H9 (cell line): ENCODE measurements around the gene THSD7B. TPM values are rescaled to one million over a fixed set of nuclear protein-coding genes. Genes with fewer than 3 reads are reported as not detected.

ENCODE experiments used
- DNase-seq: peaks from one replicate; pipeline ENCODE4 v3.0.0-alpha.2; 2017
- H2AFZ ChIP-seq: one replicate; pipeline ENCODE4 v1.6.1; 2013; ENCODE audit warnings: mild to moderate bottlenecking, low read length, control low read depth, moderate library complexity
- H2AK5ac ChIP-seq: 2 replicates; pipeline ENCODE4 v1.6.1; 2013; ENCODE audit warnings: low read length, control low read depth, mixed read lengths; ENCODE audit not compliant: insufficient read length
- H2BK120ac ChIP-seq: one replicate; pipeline ENCODE4 v1.6.1; 2013; ENCODE audit warnings: low read depth, mild to moderate bottlenecking, low read length, control low read depth, inconsistent platforms; ENCODE audit not compliant: poor library complexity, severe bottlenecking
- H2BK12ac ChIP-seq: 2 replicates; pipeline ENCODE4 v1.6.1; 2013; ENCODE audit warnings: low read length, control low read depth, mixed read lengths, low read depth; ENCODE audit not compliant: insufficient read length
- H2BK15ac ChIP-seq: 2 replicates; pipeline ENCODE4 v1.6.1; 2013; ENCODE audit warnings: low read depth, low read length, control low read depth
- H2BK20ac ChIP-seq: one replicate; pipeline ENCODE4 v1.6.1; 2013; ENCODE audit warnings: low read depth, mild to moderate bottlenecking, low read length, control low read depth, inconsistent platforms; ENCODE audit not compliant: poor library complexity, severe bottlenecking
- H2BK5ac ChIP-seq: 2 replicates; pipeline ENCODE4 v1.6.1; 2013; ENCODE audit warnings: low read length, control low read depth, mixed read lengths; ENCODE audit not compliant: insufficient read length
- H3K14ac ChIP-seq: 2 replicates; pipeline ENCODE4 v1.6.1; 2013; ENCODE audit warnings: low read length, control low read depth; ENCODE audit not compliant: insufficient read depth
- H3K18ac ChIP-seq: 2 replicates; pipeline ENCODE4 v1.6.1; 2013; ENCODE audit warnings: low read depth, mild to moderate bottlenecking, mixed read lengths, low read length, control low read depth; ENCODE audit not compliant: insufficient read length
- H3K23ac ChIP-seq: 2 replicates; pipeline ENCODE4 v1.6.1; 2013; ENCODE audit warnings: low read length, control low read depth, mixed read lengths, low read depth; ENCODE audit not compliant: insufficient read length
- H3K23me2 ChIP-seq: 2 replicates; pipeline ENCODE4 v1.6.1; 2013; ENCODE audit warnings: low read depth, mild to moderate bottlenecking, mixed read lengths, low read length, control low read depth; ENCODE audit not compliant: insufficient read length, poor library complexity, severe bottlenecking
- H3K27ac ChIP-seq: 2 replicates; pipeline ENCODE4 v1.5.1; 2013; ENCODE audit warnings: low read length, control low read depth, mixed read lengths, low read depth; ENCODE audit not compliant: insufficient read length
- H3K27me3 ChIP-seq: 2 replicates; pipeline ENCODE4 v1.6.1; 2013; ENCODE audit warnings: low read length, control low read depth, inconsistent platforms; ENCODE audit not compliant: insufficient read depth
- H3K4ac ChIP-seq: 2 replicates; pipeline ENCODE4 v1.6.1; 2013; ENCODE audit warnings: low read depth, mild to moderate bottlenecking, control low read depth, inconsistent platforms, low read length, moderate library complexity
- H3K4me1 ChIP-seq: 2 replicates; pipeline ENCODE4 v1.6.1; 2013; ENCODE audit warnings: low read length, control low read depth, inconsistent platforms; ENCODE audit not compliant: insufficient read depth
- H3K4me2 ChIP-seq: 2 replicates; pipeline ENCODE4 v1.6.1; 2013; ENCODE audit warnings: low read length, control low read depth, mixed read lengths; ENCODE audit not compliant: insufficient read length, insufficient read depth
- H3K56ac ChIP-seq: 2 replicates; pipeline ENCODE4 v1.6.1; 2013; ENCODE audit warnings: low read depth, mild to moderate bottlenecking, mixed read lengths, low read length, control low read depth; ENCODE audit not compliant: insufficient read length
- H3K79me1 ChIP-seq: 2 replicates; pipeline ENCODE4 v1.6.1; 2013; ENCODE audit warnings: low read depth, mild to moderate bottlenecking, moderate library complexity, low read length, control low read depth, inconsistent platforms; ENCODE audit not compliant: insufficient read depth, poor library complexity, severe bottlenecking
- H3K79me2 ChIP-seq: 2 replicates; pipeline ENCODE4 v1.6.1; 2013; ENCODE audit warnings: low read length, control low read depth, inconsistent platforms; ENCODE audit not compliant: insufficient read depth
- H3K9ac ChIP-seq: 2 replicates; pipeline ENCODE4 v1.6.1; 2013; ENCODE audit warnings: low read length, control low read depth, mixed read lengths; ENCODE audit not compliant: insufficient read length; ENCODE audit errors: extremely low read depth
- H3K9me3 ChIP-seq: one replicate; pipeline ENCODE4 v1.6.1; 2013; ENCODE audit warnings: low read depth, low read length, inconsistent platforms; ENCODE audit not compliant: control insufficient read depth
- H3T11ph ChIP-seq: one replicate; pipeline ENCODE4 v1.6.1; 2013; ENCODE audit warnings: mild to moderate bottlenecking, low read length, control low read depth, inconsistent platforms
- H4K20me1 ChIP-seq: one replicate; pipeline ENCODE4 v1.6.1; 2013; ENCODE audit not compliant: control insufficient read depth, insufficient read length, insufficient read depth
- H4K5ac ChIP-seq: 2 replicates; pipeline ENCODE4 v1.6.1; 2013; ENCODE audit warnings: low read depth, mild to moderate bottlenecking, mixed read lengths, low read length, control low read depth; ENCODE audit not compliant: insufficient read length
- H4K8ac ChIP-seq: replicated peaks from 2 replicates; pipeline ENCODE4 v1.6.1; 2013; ENCODE audit warnings: low read length, control low read depth, mixed read lengths, low read depth; ENCODE audit not compliant: insufficient read length
- H4K91ac ChIP-seq: 2 replicates; pipeline ENCODE4 v1.6.1; 2013; ENCODE audit warnings: low read depth, mild to moderate bottlenecking, moderate library complexity, mixed read lengths, low read length, control low read depth; ENCODE audit not compliant: insufficient read length
- H3K27ac Mint-ChIP-seq, 3 experiments: 2 replicates in 2 of 3; 3 replicates in 1 of 3; pipeline ENCODE4 v1.8.0; 2020 to 2021; ENCODE audit warnings: mixed read lengths in 3 of 3, mild to moderate bottlenecking in 1 of 3, moderate library complexity in 1 of 3
- H3K27me3 Mint-ChIP-seq: 2 replicates; pipeline ENCODE4 v1.8.0; 2021; ENCODE audit warnings: low read depth, mild to moderate bottlenecking, moderate library complexity, mixed read lengths
- H3K36me3 Mint-ChIP-seq, 3 experiments: 2 replicates in 2 of 3; 3 replicates in 1 of 3; pipeline ENCODE4 v1.8.0; 2020 to 2021; ENCODE audit warnings: low read depth in 3 of 3, mixed read lengths in 3 of 3; ENCODE audit not compliant: insufficient read depth in 1 of 3
- H3K4me1 Mint-ChIP-seq, 2 experiments: 2 replicates each; pipeline ENCODE4 v1.8.0; 2020; ENCODE audit warnings: mixed read lengths in 2 of 2
- H3K4me3 Mint-ChIP-seq, 2 experiments: 2 replicates in 1 of 2; 3 replicates in 1 of 2; pipeline ENCODE4 v1.8.0; 2020 to 2021; ENCODE audit warnings: mild to moderate bottlenecking in 2 of 2, mixed read lengths in 2 of 2, moderate library complexity in 1 of 2
- H3K9me3 Mint-ChIP-seq, 2 experiments: 2 replicates in 1 of 2; 3 replicates in 1 of 2; pipeline ENCODE4 v1.8.0; 2020; ENCODE audit warnings: mild to moderate bottlenecking in 2 of 2, mixed read lengths in 2 of 2, moderate library complexity in 1 of 2
- CTCF ChIP-seq: fragments of 200-600 bp; sonication (generic); conservative IDR thresholded peaks from 3 replicates; pipeline ENCODE4 v1.8.0; 2021; ENCODE audit warnings: antibody characterized with exemption, mild to moderate bottlenecking
- WGBS: extraction: QIAGEN DNeasy Blood & Tissue Kit; methylation state at CpG from one replicate; pipeline ENCODE4 v1.1.7; 2013; ENCODE audit warnings: missing lambda C conversion rate, low lambda C conversion rate, mixed read lengths; ENCODE audit not compliant: insufficient read length; ENCODE audit errors: extremely low coverage; 5-methylcytosine and 5-hydroxymethylcytosine counted together
- total RNA-seq: library from RNA; stranded (reverse); gene quantifications from 2 replicates; pipeline ENCODE4 v1.2.1, GENCODE V29; 2021

THSD7B gene
- total RNA-seq, 1 experiment from 2014 or later: 0.85 TPM

DNA sequence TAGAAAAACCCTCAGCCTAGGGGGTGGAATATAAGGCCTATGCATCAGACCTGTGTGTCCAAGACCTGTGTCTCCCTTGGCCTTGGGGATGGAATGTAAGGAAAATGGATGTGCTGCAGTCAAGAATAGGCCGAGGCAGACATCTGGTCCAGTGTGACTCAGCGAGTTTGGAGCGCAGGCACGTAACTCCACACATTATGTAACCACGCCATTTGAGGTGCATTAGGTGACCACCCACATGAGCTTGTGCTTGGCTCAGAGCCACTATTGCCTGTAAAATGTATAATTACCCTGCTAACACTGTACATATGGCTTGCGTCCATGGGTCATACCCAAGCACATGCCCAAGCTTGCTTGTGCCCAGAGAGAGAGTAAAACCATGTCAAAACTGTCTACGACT lies 618.0 kb downstream of the THSD7B start:
- Histone ChIP-seq H3K79me2 (no peaks in the 10 kb centered on the region), H2BK5ac (no peak overlapping the region), H2AK5ac (no peak overlapping the region), H3K4ac (no peak overlapping the region), H3K23me2 (no peaks in the 10 kb centered on the region), H4K8ac (no peak overlapping the region), H3K4me1 (no peaks in the 10 kb centered on the region), H3T11ph (no peak overlapping the region), H3K18ac (no peak overlapping the region), H2AFZ (no peak overlapping the region), H3K9ac (no peak overlapping the region), H3K27ac (no peak overlapping the region), H4K20me1 (no peaks in the 10 kb centered on the region), H3K4me2 (no peak overlapping the region), H3K79me1 (no peaks in the 10 kb centered on the region), H3K56ac (no peak overlapping the region), H2BK120ac (no peak overlapping the region), H4K91ac (no peak overlapping the region), H2BK20ac (no peak overlapping the region), H3K9me3 (no peaks in the 10 kb centered on the region), H4K5ac (no peak overlapping the region), H2BK15ac (no peak overlapping the region), H3K14ac (no peak overlapping the region), H3K27me3 (no peaks in the 10 kb centered on the region), H3K23ac (no peak overlapping the region), H2BK12ac (no peak overlapping the region)
- no peak for TF ChIP-seq CTCF
- no peak for DNase-seq
- Mint-ChIP-seq H3K27me3 (peaks cover 1% of the 10 kb centered on the region; the same call in 1 of the 2 replicates), H3K9me3 (peaks cover 27 to 29% of the 10 kb centered on the region in 2 experiments), H3K4me1 (peaks cover 2 to 5% of the 10 kb centered on the region in 2 experiments; a peak in 2 of 4 replicates), H3K36me3 (peaks cover 9 to 33% (median 18%) of the 10 kb centered on the region in 3 experiments), H3K4me3 (no peak overlapping the region), H3K27ac (no peak overlapping the region)
- WGBS: no CpG with 5 or more reads among the region's 7 CpGs
